ENCODE measurements around the gene RNF182.
A peak's percentile ranks its signal among the peaks of the same experiment; 100 is the strongest.

RNF182 gene

GRCh38 chr6:14022673-14023072, 97.9 kb downstream of the RNF182 start:
- Histone ChIP-seq H3K27me3 (ENCODE audit: insufficient read depth, poor library complexity, severe bottlenecking) (no peaks in the 10 kb centered on the region), H3K27ac (replicated peaks) (no peak overlapping the region), H3K4me3 (replicated peaks; ENCODE audit: insufficient read depth, low read length) (no peak overlapping the region)
- TF ChIP-seq SPI1 (IDR thresholded peaks at IDR 0.05; ENCODE audit: borderline replicate concordance, low read depth) (no peak), CTCF (IDR thresholded peaks at IDR 0.05; ENCODE audit: insufficient read depth, low read length) (no peak), POLR2AphosphoS5 (IDR thresholded peaks at IDR 0.05; ENCODE audit: low read depth) (no peak), REST (IDR thresholded peaks at IDR 0.05; ENCODE audit: insufficient replicate concordance, low read depth) (no peak), GABPA (IDR thresholded peaks at IDR 0.05; ENCODE audit: low read depth) (no peak)
- no peak for DNase-seq (ENCODE audit: low read depth in 1 of 2, low spot score in 1 of 2)

- H3K4me3 ChIP-seq (replicated peaks; ENCODE audit: insufficient read depth, low read length): no peak overlapping the region
- no peaks in the 10 kb centered on the region for H3K27me3 ChIP-seq (ENCODE audit: insufficient read depth, poor library complexity, severe bottlenecking)
- no peak for TF ChIP-seq GABPA (IDR thresholded peaks at IDR 0.05; ENCODE audit: low read depth)
- TF ChIP-seq POLR2AphosphoS5 (IDR thresholded peaks at IDR 0.05; ENCODE audit: low read depth): no peak
- no peak for TF ChIP-seq REST (IDR thresholded peaks at IDR 0.05; ENCODE audit: insufficient replicate concordance, low read depth)
- H3K27ac ChIP-seq (replicated peaks): no peak overlapping the region
- no peak for DNase-seq (ENCODE audit: low read depth in 1 of 2, low spot score in 1 of 2)
These were observed 99.1 kb downstream of the RNF182 start for GRCh38 chr6:14023855-14024254.

- no peaks in the 10 kb centered on the region for H3K27me3 ChIP-seq (ENCODE audit: insufficient read depth, poor library complexity, severe bottlenecking)
- no peak overlapping the region for H3K27ac ChIP-seq (replicated peaks)
- no peak overlapping the region for H3K4me3 ChIP-seq (replicated peaks; ENCODE audit: insufficient read depth, low read length)
- peak; percentile 43 to 76 for DNase-seq (ENCODE audit: low read depth in 1 of 2, low spot score in 1 of 2)
- TF ChIP-seq CTCF (IDR thresholded peaks at IDR 0.05; ENCODE audit: insufficient read depth, low read length): no peak
- no peak for TF ChIP-seq POLR2AphosphoS5 (IDR thresholded peaks at IDR 0.05; ENCODE audit: low read depth)
- no peak for TF ChIP-seq REST (IDR thresholded peaks at IDR 0.05; ENCODE audit: insufficient replicate concordance, low read depth)
- no peak for TF ChIP-seq GABPA (IDR thresholded peaks at IDR 0.05; ENCODE audit: low read depth)
- TF ChIP-seq SPI1 (IDR thresholded peaks at IDR 0.05; ENCODE audit: borderline replicate concordance, low read depth): no peak
These were observed 100.4 kb downstream of the RNF182 start for GRCh38 chr6:14025160-14025559.
